Ovary (tissue), 3 donors: ENCODE data around the gene CD300H.

Experiments used
- CTCF ChIP-seq, 3 donors: fragments of 450-650 bp in 2 of 3; fragments of 200-600 bp in 1 of 3; IDR thresholded peaks; one replicate each; pipeline versions ENCODE4 v1.5.1 to v1.8.0; 2016 to 2022; ENCODE audit warnings: antibody characterized with exemption in 3 of 3, mild to moderate bottlenecking in 1 of 3
- EP300 ChIP-seq: sonication (generic); formaldehyde crosslinking; IDR thresholded peaks from one replicate; pipeline ENCODE4 v1.6.1; 2017; ENCODE audit warnings: antibody characterized with exemption
- POLR2A ChIP-seq: fragments of 450-650 bp; IDR thresholded peaks from one replicate; pipeline ENCODE4 v1.6.1; 2017; ENCODE audit warnings: antibody characterized with exemption, mild to moderate bottlenecking, moderate library complexity
- donor health status: DM: no; HTN: no; CAD: no.

- TF ChIP-seq CTCF (IDR thresholded peaks at IDR 0.05) (no peak), POLR2A (no peak), EP300 (no peak)
Measured at GRCh38 chr17:74529243-74529642, 38.1 kb downstream of the CD300H start.
